ENCODE results near the gene LYPD4.

Gene LYPD4

GRCh38 chr19:41864374-41864773, 19.9 kb upstream of the LYPD4 start:
- DNase-seq (ENCODE audit: extremely low spot score), result no peak
- ChIA-PET CTCF (interaction anchor here (2.1 kb wide), 1 partner anchor 9 kb away, joined by 6 read pairs; no protein-coding TSS in a partner anchor), POLR2A (interaction anchor here (1.0 kb wide), 1 partner anchor 20 kb away, joined by 3 read pairs; no protein-coding TSS in a partner anchor)
- no peak for TF ChIP-seq HDGF (IDR thresholded peaks at IDR 0.05; ENCODE audit: borderline replicate concordance)
- no peak for TF ChIP-seq ARNT (IDR thresholded peaks at IDR 0.05)
- TF ChIP-seq LEF1 (IDR thresholded peaks at IDR 0.05; ENCODE audit: borderline replicate concordance), result no peak
- TF ChIP-seq ZNF384 (IDR thresholded peaks at IDR 0.05), result no peak
- no peak for TF ChIP-seq CTBP1 (IDR thresholded peaks at IDR 0.05; ENCODE audit: borderline replicate concordance)
- TF ChIP-seq L3MBTL2 (conservative IDR thresholded peaks at IDR 0.05), result no peak
- no peak for TF ChIP-seq FOXA1 (IDR thresholded peaks at IDR 0.05)
- TF ChIP-seq FOXK2 (IDR thresholded peaks at IDR 0.05), result no peak
- no peak for TF ChIP-seq SP1 (IDR thresholded peaks at IDR 0.05)
- no peak for TF ChIP-seq NFRKB (IDR thresholded peaks at IDR 0.05)
- no peak for TF ChIP-seq PKNOX1 (IDR thresholded peaks at IDR 0.05)
- no peak for TF ChIP-seq TARDBP (IDR thresholded peaks at IDR 0.05)
- no peak for TF ChIP-seq FOXM1 (IDR thresholded peaks at IDR 0.05; ENCODE audit: borderline replicate concordance)
- TF ChIP-seq SUZ12 (IDR thresholded peaks at IDR 0.05), result no peak
- no peak for TF ChIP-seq ELF4 (IDR thresholded peaks at IDR 0.05)
- no peak for TF ChIP-seq BHLHE40 (IDR thresholded peaks at IDR 0.05; ENCODE audit: borderline replicate concordance)

- DNase-seq (ENCODE audit: extremely low spot score), result no peak
- POLR2A ChIA-PET, result interaction anchor here (1.1 to 1.6 kb wide), 2 partner anchors 10 to 95 kb away, joined by 3 to 4 read pairs; partner anchors contain the start of gene RABAC1
- TF ChIP-seq L3MBTL2 (conservative IDR thresholded peaks at IDR 0.05) (no peak), ELF4 (IDR thresholded peaks at IDR 0.05) (no peak)
- CTCF ChIA-PET, result interaction anchor here (2.1 kb wide), 1 partner anchor 10 kb away, joined by 6 read pairs; no protein-coding TSS in a partner anchor
Measured at GRCh38 chr19:41863209-41863931, 18.9 kb upstream of the LYPD4 start.

GRCh38 chr19:41862445-41862986, 18.0 kb upstream of the LYPD4 start:
- DNase-seq (ENCODE audit: extremely low spot score), result no peak
- ChIA-PET CTCF (interaction anchor here (2.1 kb wide), 1 partner anchor 11 kb away, joined by 6 read pairs; no protein-coding TSS in a partner anchor), POLR2A (interaction anchor here (1.1 to 1.6 kb wide), 2 partner anchors 11 to 96 kb away, joined by 3 to 4 read pairs; partner anchors contain the start of gene RABAC1)
- TF ChIP-seq FOXA1 (IDR thresholded peaks at IDR 0.05) (no peak), ELF4 (IDR thresholded peaks at IDR 0.05) (no peak), TARDBP (IDR thresholded peaks at IDR 0.05) (no peak), FOXK2 (IDR thresholded peaks at IDR 0.05) (no peak), CTBP1 (IDR thresholded peaks at IDR 0.05; ENCODE audit: borderline replicate concordance) (no peak), LEF1 (IDR thresholded peaks at IDR 0.05; ENCODE audit: borderline replicate concordance) (no peak), FOXM1 (IDR thresholded peaks at IDR 0.05; ENCODE audit: borderline replicate concordance) (no peak), ZNF384 (IDR thresholded peaks at IDR 0.05) (no peak), HDGF (IDR thresholded peaks at IDR 0.05; ENCODE audit: borderline replicate concordance) (no peak), ARNT (IDR thresholded peaks at IDR 0.05) (no peak), BHLHE40 (IDR thresholded peaks at IDR 0.05; ENCODE audit: borderline replicate concordance) (no peak), L3MBTL2 (conservative IDR thresholded peaks at IDR 0.05) (no peak), SUZ12 (IDR thresholded peaks at IDR 0.05) (no peak), NFRKB (IDR thresholded peaks at IDR 0.05) (no peak), PKNOX1 (IDR thresholded peaks at IDR 0.05) (no peak), SP1 (IDR thresholded peaks at IDR 0.05) (no peak)

GRCh38 chr19:41861846-41862245, 17.4 kb upstream of the LYPD4 start:
- POLR2A ChIA-PET, result interaction anchor here (1.1 to 1.6 kb wide), 2 partner anchors 11 to 97 kb away, joined by 3 to 4 read pairs; partner anchors contain the start of gene RABAC1
- TF ChIP-seq LEF1 (IDR thresholded peaks at IDR 0.05; ENCODE audit: borderline replicate concordance) (no peak), ZNF384 (IDR thresholded peaks at IDR 0.05) (no peak), PKNOX1 (IDR thresholded peaks at IDR 0.05) (no peak)
- no peak for DNase-seq (ENCODE audit: extremely low spot score)
- CTCF ChIA-PET, result no interaction called here

- ChIA-PET POLR2A (interaction anchor here (1.6 to 3.6 kb wide), 6 partner anchors 11 to 98 kb away, joined by 7 to 43 read pairs (median 9); partner anchors contain the start of gene RABAC1), CTCF (no interaction called here)
- DNase-seq (ENCODE audit: extremely low spot score), result no peak
- no peak for TF ChIP-seq LEF1 (IDR thresholded peaks at IDR 0.05; ENCODE audit: borderline replicate concordance)
- TF ChIP-seq ELF4 (IDR thresholded peaks at IDR 0.05), result no peak
- TF ChIP-seq BHLHE40 (IDR thresholded peaks at IDR 0.05; ENCODE audit: borderline replicate concordance), result no peak
- TF ChIP-seq PKNOX1 (IDR thresholded peaks at IDR 0.05), result no peak
- TF ChIP-seq HDGF (IDR thresholded peaks at IDR 0.05; ENCODE audit: borderline replicate concordance), result no peak
Measured at GRCh38 chr19:41861116-41861768, 16.8 kb upstream of the LYPD4 start.
